K562 (cell line): Measurements from ENCODE around the gene RNGTT. TPM values are rescaled to one million over a fixed set of nuclear protein-coding genes. Genes with fewer than 3 reads are reported as not detected.

Source experiments
- ETV1 ChIP-seq: fragments of 450-650 bp; conservative IDR thresholded peaks from 2 replicates; pipeline ENCODE4 v1.6.1; 2016; ENCODE audit warnings: missing genetic modification characterization, control low read depth, low read depth, missing compliant biosample characterization
- FIP1L1 ChIP-seq: fragments of 200-400 bp; formaldehyde crosslinking; IDR thresholded peaks from 2 replicates; pipeline ENCODE4 v1.6.1; 2018; ENCODE audit warnings: mild to moderate bottlenecking, low read depth, low read length; ENCODE audit not compliant: poor library complexity, severe bottlenecking
- FOS ChIP-seq: IDR thresholded peaks from 3 replicates; pipeline ENCODE4 v1.6.1; 2011; ENCODE audit not compliant: insufficient read length; ENCODE audit errors: extremely low read depth
- FOXP4 ChIP-seq: sonication (generic); formaldehyde crosslinking; IDR thresholded peaks from 2 replicates; pipeline ENCODE4 v1.8.0; 2022; ENCODE audit warnings: mild to moderate bottlenecking, missing genetic modification reagents, borderline replicate concordance
- HES1 ChIP-seq: fragments of 450-650 bp; IDR thresholded peaks from 2 replicates; pipeline ENCODE4 v1.6.1; 2016; ENCODE audit warnings: low read depth, mild to moderate bottlenecking, moderate library complexity
- IRF2 ChIP-seq: sonication (generic); formaldehyde crosslinking; IDR thresholded peaks from 2 replicates; pipeline ENCODE4 v1.8.1; 2022; ENCODE audit warnings: mild to moderate bottlenecking, missing genetic modification reagents
- KDM4B ChIP-seq, 2 experiments: fragments of 450-650 bp in 1 of 2; sonication (generic) in 1 of 2; IDR thresholded peaks; 2 replicates each; pipeline ENCODE4 v1.6.1; 2016 to 2017; ENCODE audit warnings: borderline replicate concordance in 2 of 2, antibody characterized with exemption in 1 of 2, low read depth in 1 of 2, mild to moderate bottlenecking in 1 of 2
- LCOR ChIP-seq: sonication (generic); formaldehyde crosslinking; IDR thresholded peaks from 2 replicates; pipeline ENCODE4 v1.8.0; 2022; ENCODE audit warnings: mild to moderate bottlenecking, missing genetic modification reagents
- MITF ChIP-seq: IDR thresholded peaks from 2 replicates; pipeline ENCODE4 v1.6.1; 2014; ENCODE audit warnings: antibody characterized with exemption
- SETDB1 ChIP-seq: IDR thresholded peaks from one replicate; pipeline ENCODE4 v1.6.1; 2012; ENCODE audit warnings: low read length, control low read depth, inconsistent platforms
- ZNF12 ChIP-seq: sonication (generic); formaldehyde crosslinking; IDR thresholded peaks from 2 replicates; pipeline ENCODE4 v1.4.0; 2020; ENCODE audit warnings: mild to moderate bottlenecking, missing genetic modification reagents
- ZNF316 ChIP-seq: fragments of 450-650 bp; IDR thresholded peaks from 2 replicates; pipeline ENCODE4 v1.6.1; 2016
- polyA plus RNA-seq, 8 experiments: library from polyadenylated mRNA; depleted of rRNA in 4 of 8; stranded (reverse) in 5 of 8; unstranded in 3 of 8; fragments of >200 nt; fragmentation: Nextera tagmentation in 2 of 8; fragmentation: Illumina TruSeq in 1 of 8; extraction: Ambion mirVana in 2 of 8; extraction: Trizol in 1 of 8; gene quantifications; 2 replicates each; pipeline versions ENCODE4 v1.2.1 to v1.2.3, GENCODE V29; 2011 to 2014; ENCODE audit warnings: inconsistent platforms in 1 of 8, missing spikeins in 1 of 8
- total RNA-seq, 7 experiments: library from RNA; depleted of rRNA in 6 of 7; stranded (reverse); fragments of >200 nt in 6 of 7; fragmentation: Illumina TruSeq in 2 of 7; extraction: Trizol in 2 of 7; gene quantifications; 2 replicates each; pipeline versions ENCODE4 v1.2.1 to v1.2.3, GENCODE V29; 2011 to 2021; ENCODE audit warnings: low replicate concordance in 1 of 7
- TF ChIP-seq, protein P1 (sequence below): fragments of 450-650 bp; IDR thresholded peaks from 2 replicates; pipeline ENCODE4 v1.6.1; 2018; ENCODE audit warnings: mild to moderate bottlenecking, low read depth; ENCODE audit not compliant: partially characterized antibody
- TF ChIP-seq, protein P2 (sequence below), 2 experiments: fragments of 200-800 bp in 1 of 2; sonication (Bioruptor generic) in 1 of 2; sonication (generic) in 1 of 2; formaldehyde crosslinking in 1 of 2; IDR thresholded peaks in 1 of 2; conservative IDR thresholded peaks in 1 of 2; 2 replicates each; pipeline versions ENCODE4 v1.5.0 to v1.6.1; 2016 to 2020; ENCODE audit warnings: missing compliant biosample characterization in 1 of 2, missing genetic modification characterization in 1 of 2, missing genetic modification reagents in 1 of 2
- TF ChIP-seq, protein P3 (sequence below), 3 experiments: fragments of 200-800 bp in 1 of 3; fragments of 250-450 bp in 1 of 3; fragments of 450-650 bp in 1 of 3; sonication (Bioruptor Pico) in 1 of 3; sonication (Bioruptor generic) in 1 of 3; formaldehyde crosslinking in 1 of 3; IDR thresholded peaks; 2 replicates each; pipeline versions ENCODE4 v1.6.1 to v1.8.0; 2016 to 2022; ENCODE audit warnings: mild to moderate bottlenecking in 2 of 3, missing genetic modification characterization in 2 of 3, missing compliant biosample characterization in 1 of 3, moderate library complexity in 1 of 3

Gene RNGTT
- total and polyA plus RNA-seq, 9 of the 15 experiments (the other 6 are each of a cell fraction or from before 2014, with no cell fraction given): 6.1 to 31.7 (median 19.5) TPM

- TF ChIP-seq HES1: no peak
- no peak for TF ChIP-seq FOXP4 (CRISPR knock-in tag)
- TF ChIP-seq IRF2 (CRISPR knock-in tag): no peak
- TF ChIP-seq SETDB1: no peak
- no peak for TF ChIP-seq ETV1
- TF ChIP-seq MITF: no peak
- TF ChIP-seq FOS: no peak
- no peak for TF ChIP-seq LCOR (CRISPR knock-in tag)
- TF ChIP-seq KDM4B (IDR thresholded peaks at IDR 0.05; ENCODE audit: borderline replicate concordance in 2 of 2, low read depth in 1 of 2): no peak
- TF ChIP-seq, protein P1, sequence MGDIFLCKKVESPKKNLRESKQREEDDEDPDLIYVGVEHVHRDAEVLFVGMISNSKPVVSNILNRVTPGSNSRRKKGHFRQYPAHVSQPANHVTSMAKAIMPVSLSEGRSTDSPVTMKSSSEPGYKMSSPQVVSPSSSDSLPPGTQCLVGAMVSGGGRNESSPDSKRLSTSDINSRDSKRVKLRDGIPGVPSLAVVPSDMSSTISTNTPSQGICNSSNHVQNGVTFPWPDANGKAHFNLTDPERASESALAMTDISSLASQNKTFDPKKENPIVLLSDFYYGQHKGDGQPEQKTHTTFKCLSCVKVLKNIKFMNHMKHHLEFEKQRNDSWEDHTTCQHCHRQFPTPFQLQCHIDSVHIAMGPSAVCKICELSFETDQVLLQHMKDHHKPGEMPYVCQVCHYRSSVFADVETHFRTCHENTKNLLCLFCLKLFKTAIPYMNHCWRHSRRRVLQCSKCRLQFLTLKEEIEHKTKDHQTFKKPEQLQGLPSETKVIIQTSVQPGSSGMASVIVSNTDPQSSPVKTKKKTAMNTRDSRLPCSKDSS: no peak
- TF ChIP-seq, protein P2, sequence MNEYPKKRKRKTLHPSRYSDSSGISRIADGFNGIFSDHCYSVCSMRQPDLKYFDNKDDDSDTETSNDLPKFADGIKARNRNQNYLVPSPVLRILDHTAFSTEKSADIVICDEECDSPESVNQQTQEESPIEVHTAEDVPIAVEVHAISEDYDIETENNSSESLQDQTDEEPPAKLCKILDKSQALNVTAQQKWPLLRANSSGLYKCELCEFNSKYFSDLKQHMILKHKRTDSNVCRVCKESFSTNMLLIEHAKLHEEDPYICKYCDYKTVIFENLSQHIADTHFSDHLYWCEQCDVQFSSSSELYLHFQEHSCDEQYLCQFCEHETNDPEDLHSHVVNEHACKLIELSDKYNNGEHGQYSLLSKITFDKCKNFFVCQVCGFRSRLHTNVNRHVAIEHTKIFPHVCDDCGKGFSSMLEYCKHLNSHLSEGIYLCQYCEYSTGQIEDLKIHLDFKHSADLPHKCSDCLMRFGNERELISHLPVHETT (CRISPR knock-in tag; conservative IDR thresholded peaks at IDR 0.05 in 1 of 2, IDR thresholded peaks at IDR 0.05 in 1 of 2): no peak
- TF ChIP-seq, protein P3, sequence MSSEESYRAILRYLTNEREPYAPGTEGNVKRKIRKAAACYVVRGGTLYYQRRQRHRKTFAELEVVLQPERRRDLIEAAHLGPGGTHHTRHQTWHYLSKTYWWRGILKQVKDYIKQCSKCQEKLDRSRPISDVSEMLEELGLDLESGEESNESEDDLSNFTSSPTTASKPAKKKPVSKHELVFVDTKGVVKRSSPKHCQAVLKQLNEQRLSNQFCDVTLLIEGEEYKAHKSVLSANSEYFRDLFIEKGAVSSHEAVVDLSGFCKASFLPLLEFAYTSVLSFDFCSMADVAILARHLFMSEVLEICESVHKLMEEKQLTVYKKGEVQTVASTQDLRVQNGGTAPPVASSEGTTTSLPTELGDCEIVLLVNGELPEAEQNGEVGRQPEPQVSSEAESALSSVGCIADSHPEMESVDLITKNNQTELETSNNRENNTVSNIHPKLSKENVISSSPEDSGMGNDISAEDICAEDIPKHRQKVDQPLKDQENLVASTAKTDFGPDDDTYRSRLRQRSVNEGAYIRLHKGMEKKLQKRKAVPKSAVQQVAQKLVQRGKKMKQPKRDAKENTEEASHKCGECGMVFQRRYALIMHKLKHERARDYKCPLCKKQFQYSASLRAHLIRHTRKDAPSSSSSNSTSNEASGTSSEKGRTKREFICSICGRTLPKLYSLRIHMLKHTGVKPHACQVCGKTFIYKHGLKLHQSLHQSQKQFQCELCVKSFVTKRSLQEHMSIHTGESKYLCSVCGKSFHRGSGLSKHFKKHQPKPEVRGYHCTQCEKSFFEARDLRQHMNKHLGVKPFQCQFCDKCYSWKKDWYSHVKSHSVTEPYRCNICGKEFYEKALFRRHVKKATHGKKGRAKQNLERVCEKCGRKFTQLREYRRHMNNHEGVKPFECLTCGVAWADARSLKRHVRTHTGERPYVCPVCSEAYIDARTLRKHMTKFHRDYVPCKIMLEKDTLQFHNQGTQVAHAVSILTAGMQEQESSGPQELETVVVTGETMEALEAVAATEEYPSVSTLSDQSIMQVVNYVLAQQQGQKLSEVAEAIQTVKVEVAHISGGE (CRISPR knock-in tag; IDR thresholded peaks at IDR 0.05): no peak
- TF ChIP-seq ZNF12 (CRISPR knock-in tag): no peak
- peak; percentile 76 for TF ChIP-seq ZNF316
- no peak for TF ChIP-seq FIP1L1
These were observed 187.4 kb downstream of the RNGTT start (continued) for GRCh38 chr6:88775866-88776571.
